ENCODE data around the gene CACNA2D2.

Gene CACNA2D2

GRCh38 chr3:50388720-50389413 is 114.6 kb downstream of the CACNA2D2 start:
- no peak for DNase-seq

GRCh38 chr3:50388016-50388719 is 115.3 kb downstream of the CACNA2D2 start:
- DNase-seq = no peak

- DNase-seq = no peak
Measured at GRCh38 chr3:50385754-50386153, 117.7 kb downstream of the CACNA2D2 start.

- DNase-seq = no peak
Measured at GRCh38 chr3:50383750-50384149, 119.7 kb downstream of the CACNA2D2 start.

- no peak for DNase-seq
Measured at GRCh38 chr3:50382722-50383121, 120.7 kb downstream of the CACNA2D2 start.

DNA sequence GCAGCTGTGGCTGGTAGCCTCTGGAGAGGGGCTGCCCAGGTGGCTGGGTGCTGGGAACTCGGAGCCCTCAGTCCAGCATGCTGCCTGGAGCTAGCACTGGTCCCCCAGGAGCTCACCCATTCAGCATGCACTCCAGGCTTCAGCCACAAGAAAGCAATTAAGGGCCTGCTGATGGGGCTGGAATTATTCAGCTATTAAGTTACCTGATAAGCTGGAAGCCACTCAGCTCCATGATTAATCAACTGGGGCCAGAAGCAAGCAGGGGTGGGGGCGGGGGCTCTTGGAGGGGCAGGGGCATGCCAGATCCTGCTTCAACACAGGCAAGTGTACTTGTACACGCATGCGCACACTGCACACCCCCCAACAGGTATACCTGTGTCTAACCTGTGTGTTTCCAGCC is 122.1 kb downstream of the CACNA2D2 start:
- peak; percentile 78 for DNase-seq

DNA sequence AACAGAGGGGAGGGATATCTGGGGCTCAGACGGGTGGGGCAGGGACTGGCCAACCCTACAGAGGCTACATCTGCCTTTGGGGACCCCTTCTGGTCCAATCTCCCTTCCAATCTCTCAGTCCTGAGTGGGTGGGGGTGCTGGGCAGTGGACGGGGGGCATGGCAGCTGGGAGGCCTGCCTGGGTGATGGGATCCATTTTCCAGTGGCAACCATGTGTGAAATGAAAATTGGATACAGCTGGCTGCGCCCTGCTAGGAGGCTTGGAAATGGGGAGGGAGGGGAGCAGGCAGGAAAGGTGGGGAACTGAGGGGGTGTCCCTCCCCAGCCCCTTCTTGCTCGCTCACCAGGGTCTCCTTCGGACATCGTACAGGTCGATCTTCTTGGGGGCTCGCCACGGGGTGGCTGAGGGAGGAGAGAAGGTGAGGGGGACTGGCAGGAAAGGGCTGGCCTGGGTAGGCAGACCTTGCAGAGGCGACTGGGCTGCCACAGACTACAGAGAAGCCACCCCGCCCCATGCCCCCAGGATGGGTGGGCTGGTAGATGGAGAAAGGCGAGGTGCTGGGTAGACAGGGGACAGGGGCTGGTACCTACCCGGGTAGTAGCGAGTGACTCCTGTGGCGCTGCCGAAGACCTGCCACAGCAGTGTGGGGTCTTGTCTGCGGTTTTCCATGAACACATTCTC is 122.9 kb downstream of the CACNA2D2 start:
- DNase-seq = no peak

DNA sequence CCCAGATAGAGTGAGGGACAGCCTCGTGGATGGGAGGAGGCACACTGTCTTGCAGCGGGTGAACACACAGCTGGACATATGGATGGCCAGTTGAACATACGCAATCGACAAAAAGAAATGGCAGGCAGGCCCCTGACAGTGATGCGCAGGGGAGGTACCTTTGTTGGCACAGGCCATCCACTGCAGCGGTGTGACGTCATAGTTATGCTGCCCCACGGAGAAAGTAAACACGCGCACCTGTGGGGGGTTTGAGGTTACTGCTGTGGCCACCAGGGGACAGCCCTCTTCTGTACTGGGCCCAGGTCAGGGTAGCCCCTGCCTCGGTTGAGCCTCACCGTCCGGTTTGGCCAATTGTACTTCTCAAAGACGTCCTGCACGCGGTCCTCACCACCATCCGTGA is 124.7 kb downstream of the CACNA2D2 start:
- DNase-seq = no peak

DNA sequence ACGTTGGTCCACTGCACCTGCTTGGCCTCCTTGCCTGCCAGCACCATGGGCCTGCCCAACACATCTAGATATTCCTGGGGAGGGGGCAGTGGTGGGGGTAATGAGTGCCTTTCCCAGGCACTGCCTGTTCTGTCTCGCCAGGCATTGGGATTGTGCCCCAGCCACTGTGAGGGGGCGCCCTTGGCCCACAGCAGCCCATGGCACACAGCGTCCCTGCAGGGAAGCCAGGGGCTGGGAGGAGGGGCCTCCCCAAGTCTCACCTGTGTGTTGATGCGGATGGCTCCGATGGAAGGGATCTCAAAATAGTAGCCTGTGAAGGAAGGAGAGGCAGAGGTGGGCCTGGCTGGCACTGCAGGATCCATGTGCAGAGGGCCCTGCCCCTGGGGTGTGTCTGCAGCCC is 125.4 kb downstream of the CACNA2D2 start:
- no peak for DNase-seq

DNA sequence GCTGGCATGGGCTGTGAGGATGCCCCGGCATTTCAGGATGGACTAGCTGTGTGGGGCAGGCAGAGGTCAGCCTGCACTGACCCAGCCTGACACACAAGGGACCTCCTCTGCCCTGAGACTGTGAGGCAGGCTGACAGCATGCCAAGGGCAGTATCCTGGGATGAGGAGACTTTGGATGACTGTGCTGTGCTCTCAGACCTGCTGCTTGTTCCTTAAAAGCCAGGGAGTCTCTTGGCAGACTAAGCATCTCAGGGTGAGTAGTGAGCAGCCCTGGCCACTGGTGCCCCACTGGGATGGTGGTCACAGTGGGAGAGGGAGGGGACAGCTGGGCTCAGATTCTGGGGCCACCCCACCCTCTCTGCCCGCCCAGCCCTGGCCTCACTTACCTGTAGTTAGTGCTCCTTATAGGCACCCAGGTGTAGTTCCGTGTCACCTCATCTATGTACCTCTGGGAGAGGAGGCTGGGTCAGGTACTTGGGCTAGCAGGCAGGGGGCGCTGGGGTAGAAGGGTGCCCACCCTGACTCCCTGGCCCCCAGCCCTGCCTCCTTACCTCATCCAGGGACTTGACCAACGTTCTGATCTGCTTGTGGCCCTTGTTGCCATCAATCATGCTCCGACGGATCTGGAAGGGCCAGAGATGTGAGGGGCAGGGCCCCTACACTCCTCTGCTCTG is 128.0 kb downstream of the CACNA2D2 start:
- no peak for DNase-seq

DNA sequence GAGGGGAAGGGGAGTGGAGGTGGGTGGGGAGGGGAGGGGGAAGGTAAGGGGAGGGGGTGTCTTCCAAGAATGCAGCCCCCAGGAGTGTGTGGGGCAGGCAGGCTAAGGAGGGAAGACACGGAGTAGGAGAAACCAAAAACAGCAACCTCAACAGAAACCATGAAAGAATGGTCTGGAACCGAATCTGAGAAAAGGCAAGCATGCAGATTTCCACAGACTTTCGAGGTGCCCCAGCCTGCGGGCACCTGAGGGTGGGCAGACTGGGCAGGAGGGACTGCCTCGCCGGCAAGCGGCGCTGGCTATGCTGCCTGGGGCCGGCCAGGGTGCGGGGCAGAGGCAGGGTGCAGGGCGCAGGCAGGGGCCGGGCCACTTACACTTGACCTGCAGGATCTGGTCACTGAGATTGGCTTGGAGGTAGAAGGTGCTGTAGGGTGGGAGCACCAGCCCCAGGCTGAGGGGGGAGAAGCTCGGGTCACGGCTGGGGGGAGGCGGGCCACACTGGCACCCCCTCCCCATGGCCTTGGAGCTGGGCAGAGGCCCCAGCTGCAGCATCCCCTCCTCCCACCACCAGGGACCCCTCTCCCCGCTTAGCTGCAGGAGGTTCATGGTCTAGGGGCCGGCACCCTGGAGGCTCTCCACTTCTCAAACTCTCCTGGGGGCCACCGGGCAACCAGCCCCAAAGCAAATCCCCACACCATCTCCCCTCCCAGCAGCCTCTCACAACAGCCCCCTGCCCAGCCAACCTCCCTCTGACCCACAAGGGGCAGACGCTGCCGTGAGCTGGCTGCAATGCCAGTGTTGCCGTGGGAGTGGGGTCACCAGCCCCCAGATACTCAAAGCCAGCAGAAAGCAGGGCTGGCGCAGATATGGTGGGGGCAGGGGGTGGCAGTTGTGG is 128.8 kb downstream of the CACNA2D2 start:
- no peak for DNase-seq

DNA sequence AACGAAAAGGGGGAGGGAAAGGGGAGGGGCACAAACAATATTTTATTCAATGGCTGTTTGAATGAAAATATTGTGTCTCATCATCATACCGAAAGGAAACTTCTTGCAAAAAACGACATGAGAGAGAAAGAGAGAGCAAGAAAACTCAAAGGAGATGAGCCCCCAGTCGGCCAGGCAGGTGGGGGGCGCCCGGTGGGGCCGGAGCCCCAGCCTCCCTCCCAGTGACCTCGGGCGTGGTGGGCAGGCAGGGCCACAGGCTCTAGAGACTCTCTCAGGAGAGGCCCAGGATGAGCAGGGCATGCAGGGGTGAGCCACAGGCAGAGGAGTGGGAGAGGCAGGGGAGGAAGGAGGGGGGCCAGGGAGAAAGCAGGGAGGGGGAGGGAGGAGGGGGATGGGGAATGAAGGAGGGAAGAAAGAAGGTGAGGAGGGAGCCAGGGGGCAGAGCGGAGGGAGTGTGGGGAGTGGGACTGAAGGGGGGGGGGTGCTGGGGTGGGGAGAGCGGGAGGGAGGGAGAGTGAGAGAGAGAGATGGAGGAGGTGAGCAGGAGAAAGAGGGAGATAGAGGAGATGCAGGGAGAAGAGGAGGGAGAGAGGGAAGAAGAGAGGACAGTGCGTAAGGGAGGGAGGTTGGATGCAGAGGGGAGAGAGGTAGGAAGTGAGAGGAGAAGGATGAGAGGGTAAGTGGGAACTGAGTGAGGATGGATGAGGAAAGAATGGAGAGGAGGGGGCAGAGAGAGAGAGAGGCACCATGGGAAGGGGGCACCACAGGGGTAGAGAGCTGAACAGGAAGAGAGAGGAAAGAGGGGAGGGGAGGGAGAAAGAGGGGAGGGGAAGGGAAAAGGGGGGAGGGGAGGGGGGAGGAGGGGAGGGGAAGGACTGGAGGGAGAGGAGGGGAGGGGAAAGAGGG is 130.0 kb downstream of the CACNA2D2 start:
- no peak for DNase-seq

- DNase-seq = no peak
Measured at GRCh38 chr3:50372349-50372748, 131.1 kb downstream of the CACNA2D2 start.

DNA sequence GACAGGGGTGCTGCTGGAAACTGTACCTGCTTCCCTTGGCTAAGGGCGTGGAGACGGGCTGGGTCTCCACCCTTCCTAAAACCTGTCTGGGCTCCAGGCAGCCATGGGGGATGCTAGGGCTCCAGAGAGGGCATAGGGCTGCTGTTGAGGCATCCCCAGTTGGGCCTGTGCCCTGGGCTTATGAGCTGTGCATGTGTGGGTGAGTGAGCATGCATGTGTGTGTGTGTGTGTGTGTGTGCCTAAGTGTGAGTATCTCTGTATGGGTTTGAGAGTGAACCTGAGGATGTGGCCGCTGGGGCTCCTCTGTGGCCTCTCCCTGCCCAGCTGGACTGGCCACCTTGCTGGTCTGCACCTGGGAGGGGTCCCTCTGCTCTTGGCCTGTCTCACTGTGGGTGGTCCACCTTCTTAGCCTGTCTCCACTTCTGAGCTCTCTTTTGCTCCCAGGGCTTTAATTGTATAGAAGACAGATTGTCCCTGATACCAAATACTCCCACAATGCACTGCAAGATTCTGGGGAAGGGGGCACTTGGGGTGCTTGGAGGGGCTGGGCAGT is 132.2 kb downstream of the CACNA2D2 start:
- DNase-seq = no peak

- DNase-seq = no peak
Measured at GRCh38 chr3:50370594-50370993, 132.8 kb downstream of the CACNA2D2 start.

DNA sequence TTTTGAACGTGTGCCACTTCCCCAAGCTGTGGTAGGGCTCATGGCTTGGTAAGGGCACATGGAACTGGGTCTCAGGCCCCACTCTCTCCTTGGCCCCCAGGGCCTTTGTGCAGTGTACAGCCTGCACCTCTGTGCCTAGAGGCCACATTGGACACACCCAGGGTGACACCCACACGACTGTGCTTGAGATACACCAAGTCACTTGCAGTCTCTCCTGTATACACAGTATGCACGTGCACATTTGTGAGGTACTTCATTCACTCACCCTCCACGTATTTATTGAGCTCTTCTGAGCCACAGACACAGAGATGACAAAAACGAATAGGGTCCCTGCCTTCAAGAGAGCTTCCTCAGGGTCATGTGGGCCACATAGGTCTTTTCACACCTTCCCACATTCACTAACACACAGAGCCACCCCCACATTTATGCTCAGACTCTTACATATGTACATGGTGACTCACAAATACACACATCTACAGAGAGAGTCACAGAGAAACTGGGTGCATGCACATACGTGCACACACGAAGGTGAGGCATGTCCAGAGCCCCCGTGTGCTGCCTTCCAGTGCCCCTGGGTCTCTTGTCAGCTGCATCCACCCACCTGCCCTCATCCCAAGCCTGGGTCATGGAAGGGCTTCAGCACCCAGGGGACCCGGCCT is 134.3 kb downstream of the CACNA2D2 start:
- no peak for DNase-seq

GRCh38 chr3:50365842-50366220 is 137.6 kb downstream of the CACNA2D2 start:
- no peak for DNase-seq

DNA sequence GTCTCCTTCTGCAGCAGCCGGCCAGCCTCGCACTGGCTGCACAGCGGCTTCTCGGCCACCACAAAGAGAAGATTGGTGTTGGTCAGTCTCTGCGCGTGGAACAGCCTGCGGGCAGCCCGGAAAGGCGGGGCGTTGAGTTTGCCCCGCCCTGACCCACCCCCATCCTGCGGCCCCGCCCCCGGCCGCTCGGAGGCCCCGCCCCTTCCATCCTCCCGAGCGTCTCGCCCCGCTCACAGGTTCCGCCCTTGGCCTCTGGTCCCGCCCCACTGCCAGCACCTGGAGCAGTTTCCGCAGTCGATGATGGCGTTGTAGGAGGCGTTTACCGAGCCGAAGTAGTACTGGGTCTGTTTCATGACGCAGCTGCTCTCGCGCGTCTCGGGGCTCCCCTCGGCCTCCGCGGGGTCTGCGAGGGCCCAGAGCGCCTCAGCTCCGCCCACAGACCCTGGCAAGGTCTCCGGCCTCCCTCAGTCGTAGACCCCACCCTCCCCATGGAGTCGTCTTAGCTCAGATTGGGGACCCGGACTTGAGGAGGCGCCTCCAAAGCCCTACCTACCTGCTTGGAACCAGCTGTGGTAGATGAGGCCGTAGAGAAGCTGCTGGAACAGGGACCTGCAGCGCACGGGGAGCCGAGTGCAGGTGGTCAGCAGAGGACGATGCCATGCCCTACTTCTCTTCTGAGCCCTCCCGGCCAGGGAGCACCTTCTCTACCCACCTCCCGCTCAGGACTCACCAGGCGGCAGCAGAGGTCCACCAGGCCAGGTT is 138.2 kb downstream of the CACNA2D2 start:
- DNase-seq = peak; percentile 47

DNA sequence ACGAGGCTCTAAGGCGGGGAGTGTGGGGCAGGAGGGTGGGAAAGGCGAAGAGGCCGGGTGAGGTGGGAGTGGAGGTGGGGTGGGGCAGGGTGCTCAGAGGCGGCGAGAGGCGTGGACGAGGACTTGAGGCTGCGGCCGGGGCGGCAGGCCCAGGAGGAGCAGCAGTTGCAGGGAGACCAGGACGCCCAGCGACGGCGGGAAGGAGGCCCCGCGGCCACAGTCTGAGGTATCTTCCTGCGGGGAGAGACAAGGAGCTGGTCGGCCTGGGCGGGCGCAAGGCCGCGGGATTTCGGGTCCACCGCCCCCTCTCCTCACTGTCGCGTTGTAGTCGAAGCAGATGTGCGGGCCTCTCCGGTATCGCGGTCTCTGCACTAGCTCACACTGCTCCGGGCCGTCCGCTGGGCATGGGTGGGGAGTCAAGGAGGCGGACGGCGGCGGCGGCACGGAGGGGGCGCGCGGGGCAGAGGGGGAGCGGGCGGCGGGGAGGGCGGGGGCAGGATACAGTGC is 138.8 kb downstream of the CACNA2D2 start:
- no peak for DNase-seq

GRCh38 chr3:50359760-50360110 is 143.7 kb downstream of the CACNA2D2 start:
- no peak for DNase-seq
